Measurements from ENCODE around the gene SERPINE1.

GRCh38 chr7:101179117-101179516 is 52.2 kb downstream of the SERPINE1 start:
- no peak for TF ChIP-seq POLR2A (IDR thresholded peaks at IDR 0.05)
- no peak for TF ChIP-seq CTCF (IDR thresholded peaks at IDR 0.05)
